ENCODE results near the gene FBXO42. TPM values are rescaled to one million over a fixed set of nuclear protein-coding genes. Genes with fewer than 3 reads are reported as not detected.

Gene FBXO42
- total and polyA plus RNA-seq, 2 donors (not counting 3 experiments of a cell fraction or from before 2014, with no cell fraction given): 16.3 to 20.4 TPM

- TF ChIP-seq EZH2 (IDR thresholded peaks at IDR 0.05; ENCODE audit: borderline replicate concordance, low read depth, low read length, severe bottlenecking) (no peak), JUN (IDR thresholded peaks at IDR 0.05; ENCODE audit: borderline replicate concordance, insufficient read depth, insufficient read length, low read depth) (no peak), POLR2A (IDR thresholded peaks at IDR 0.05; ENCODE audit: low read depth, low read length) (no peak), POLR2AphosphoS5 (IDR thresholded peaks at IDR 0.05; ENCODE audit: insufficient read depth, low read depth, low read length) (no peak), GATA2 (IDR thresholded peaks at IDR 0.05; ENCODE audit: insufficient read depth, insufficient read length, low read depth, low read length) (no peak), FOS (IDR thresholded peaks at IDR 0.05; ENCODE audit: borderline replicate concordance, insufficient read depth, low read length) (no peak), MYC (IDR thresholded peaks at IDR 0.05; ENCODE audit: low read depth, low read length) (no peak), CTCF (IDR thresholded peaks at IDR 0.05; ENCODE audit: extremely low read depth in 1 of 2, insufficient read depth in 1 of 2, low read depth in 1 of 2, low read length in 2 of 2) (no peak), MAX (IDR thresholded peaks at IDR 0.05; ENCODE audit: insufficient read depth, insufficient read length) (no peak)
- FAIRE-seq (no peak), DNase-seq (ENCODE audit: low read depth, low spot score) (no peak)
- Histone ChIP-seq H3K9me1 (replicated peaks; ENCODE audit: control insufficient read depth, extremely low read depth, insufficient read depth, low read length) (no peaks in the 10 kb centered on the region), H3K27ac (ENCODE audit: insufficient read depth, low read depth, low read length) (no peak overlapping the region), H4K20me1 (replicated peaks; ENCODE audit: control insufficient read depth, extremely low read depth, insufficient read depth, low read length) (no peaks in the 10 kb centered on the region), H3K9ac (replicated peaks; ENCODE audit: extremely low read depth, insufficient read depth, low read length) (no peak overlapping the region), H2AFZ (ENCODE audit: low read depth, low read length) (no peak overlapping the region), H3K4me1 (ENCODE audit: control insufficient read depth, extremely low read depth, insufficient read depth, low read length) (no peaks in the 10 kb centered on the region), H3K4me2 (ENCODE audit: insufficient read depth, low read length) (no peak overlapping the region), H3K36me3 (ENCODE audit: control insufficient read depth in 2 of 2, extremely low read depth in 1 of 2, insufficient read depth in 2 of 2, low read length in 2 of 2) (no peaks in the 10 kb centered on the region), H3K4me3 (replicated peaks in 1 of 3; ENCODE audit: insufficient read depth in 1 of 3, low read depth in 1 of 3, low read length in 3 of 3) (no peak overlapping the region), H3K9me3 (replicated peaks; ENCODE audit: control insufficient read depth, insufficient read depth, low read length) (no peaks in the 10 kb centered on the region), H3K79me2 (ENCODE audit: control insufficient read depth, insufficient read depth, low read length) (no peaks in the 10 kb centered on the region), H3K27me3 (ENCODE audit: control insufficient read depth in 2 of 2, insufficient read depth in 2 of 2, low read length in 2 of 2) (no peaks in the 10 kb centered on the region)
- intact Hi-C loops (cut with micrococcal nuclease): no loop called here
- POLR2A ChIA-PET: no interaction called here
- no TSS peak for BruUV-seq (replicated peaks)
- CTCF ChIA-PET: no interaction called here
- dilution Hi-C loops (cut with MboI; ENCODE audit: extremely low pct_ligation_motif_present, low sequenced_read_pairs): no loop called here
Observed at GRCh38 chr1:16196874-16197273, 155.4 kb downstream of the FBXO42 start.

Small RNAs within 50 kb of the gene (small RNA-seq; reads per million reads assigned to genes)
- gene MT1XP1 (ENCODE audit: insufficient read depth, insufficient read length, low read depth, low replicate concordance): not detected

Other genes with a start within 250 kb of the FBXO42 start
- gene EPHA2, start 196.4 kb downstream of the FBXO42 start, total RNA-seq: 125 and 141 TPM in 2 replicates
- gene EPHA2, start 196.4 kb downstream of the FBXO42 start, polyA plus RNA-seq: 147 and 169 TPM in 2 replicates
- gene ARHGEF19, start 139.8 kb downstream of the FBXO42 start, total RNA-seq: 6.2 and 9.2 TPM in 2 replicates
- 8.0 and 8.4 TPM in 2 replicates for gene ARHGEF19, start 139.8 kb downstream of the FBXO42 start, polyA plus RNA-seq
- 3.7 and 3.9 TPM in 2 replicates for gene CPLANE2, start 115.3 kb downstream of the FBXO42 start, total RNA-seq
- gene CPLANE2, start 115.3 kb downstream of the FBXO42 start, polyA plus RNA-seq: 4.6 and 5.9 TPM in 2 replicates
- gene SZRD1, start 14.8 kb upstream of the FBXO42 start, total RNA-seq: 164 and 168 TPM in 2 replicates
- gene SZRD1, start 14.8 kb upstream of the FBXO42 start, polyA plus RNA-seq: 162 and 168 TPM in 2 replicates
- not detected in 2 replicates for gene SPATA21, start 84.9 kb upstream of the FBXO42 start, total RNA-seq
- not detected in 2 replicates for gene SPATA21, start 84.9 kb upstream of the FBXO42 start, polyA plus RNA-seq
- gene NECAP2, start 88.2 kb upstream of the FBXO42 start, total RNA-seq: 101 and 107 TPM in 2 replicates
- gene NECAP2, start 88.2 kb upstream of the FBXO42 start, polyA plus RNA-seq: 137 and 148 TPM in 2 replicates
- 1,319 and 2,019 TPM in 2 replicates for gene RNU1-1, start 161.8 kb upstream of the FBXO42 start, total RNA-seq
- under 0.01 and 206 TPM in 2 replicates for gene RNU1-1, start 161.8 kb upstream of the FBXO42 start, polyA plus RNA-seq

Measured in endothelial cell of umbilical vein (primary cell).